Measurements from ENCODE around the gene HYLS1.

Gene HYLS1

GRCh38 chr11:125926682-125927081 lies 39.2 kb downstream of the HYLS1 start:
- Histone ChIP-seq H3K9me3 (no peaks in the 10 kb centered on the region), H3K4me3 (no peak overlapping the region), H3K27ac (no peak overlapping the region), H3K36me3 (no peaks in the 10 kb centered on the region), H3K27me3 (peaks cover 0 to 17% of the 10 kb centered on the region in 2 donors), H3K4me1 (no peaks in the 10 kb centered on the region)
- TF ChIP-seq, protein P1, sequence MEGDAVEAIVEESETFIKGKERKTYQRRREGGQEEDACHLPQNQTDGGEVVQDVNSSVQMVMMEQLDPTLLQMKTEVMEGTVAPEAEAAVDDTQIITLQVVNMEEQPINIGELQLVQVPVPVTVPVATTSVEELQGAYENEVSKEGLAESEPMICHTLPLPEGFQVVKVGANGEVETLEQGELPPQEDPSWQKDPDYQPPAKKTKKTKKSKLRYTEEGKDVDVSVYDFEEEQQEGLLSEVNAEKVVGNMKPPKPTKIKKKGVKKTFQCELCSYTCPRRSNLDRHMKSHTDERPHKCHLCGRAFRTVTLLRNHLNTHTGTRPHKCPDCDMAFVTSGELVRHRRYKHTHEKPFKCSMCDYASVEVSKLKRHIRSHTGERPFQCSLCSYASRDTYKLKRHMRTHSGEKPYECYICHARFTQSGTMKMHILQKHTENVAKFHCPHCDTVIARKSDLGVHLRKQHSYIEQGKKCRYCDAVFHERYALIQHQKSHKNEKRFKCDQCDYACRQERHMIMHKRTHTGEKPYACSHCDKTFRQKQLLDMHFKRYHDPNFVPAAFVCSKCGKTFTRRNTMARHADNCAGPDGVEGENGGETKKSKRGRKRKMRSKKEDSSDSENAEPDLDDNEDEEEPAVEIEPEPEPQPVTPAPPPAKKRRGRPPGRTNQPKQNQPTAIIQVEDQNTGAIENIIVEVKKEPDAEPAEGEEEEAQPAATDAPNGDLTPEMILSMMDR (IDR thresholded peaks at IDR 0.05): no peak
- intact Hi-C loops (cut with DNase I; ENCODE audit: low total_unique reads): no loop called here
- no peak for DNase-seq

DNA sequence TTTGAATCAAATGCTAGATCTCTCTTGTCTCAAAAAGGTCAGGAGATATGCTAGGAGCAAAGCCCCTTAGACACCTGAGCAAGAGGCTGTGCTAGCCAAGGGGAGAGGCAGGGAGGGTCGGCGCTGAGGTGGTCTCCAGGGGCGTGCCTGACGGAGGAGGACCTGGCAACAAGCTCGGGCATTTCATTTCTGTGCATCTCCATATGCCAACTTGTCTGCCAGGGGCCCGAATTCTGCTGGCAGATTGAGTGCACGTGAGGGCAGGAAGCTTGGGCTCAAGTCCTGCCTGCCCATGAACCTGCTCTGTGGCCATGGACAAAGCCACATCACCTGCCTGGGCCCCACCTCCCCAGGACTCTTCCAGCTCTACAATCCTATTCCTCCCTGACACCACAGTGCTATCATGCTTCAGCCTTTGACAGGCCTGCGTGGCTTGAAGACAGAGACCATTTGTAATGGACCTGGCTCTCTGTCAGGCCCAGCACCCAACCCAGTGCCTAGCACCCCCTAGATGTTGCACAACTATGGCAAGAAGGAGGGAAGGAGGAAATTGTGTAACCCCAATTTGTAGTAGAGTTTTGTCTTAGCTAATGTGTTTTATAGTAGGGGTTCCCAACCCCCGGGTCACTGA lies 42.1 kb downstream of the HYLS1 start:
- intact Hi-C loops (cut with DNase I; ENCODE audit: low total_unique reads): loop anchor here (5.0 kb wide), 1 partner anchor 258 kb away; no protein-coding TSS in a partner anchor
- Histone ChIP-seq H3K4me3 (no peak overlapping the region), H3K36me3 (no peaks in the 10 kb centered on the region), H3K27me3 (peaks cover 0 to 27% of the 10 kb centered on the region in 2 donors), H3K27ac (no peak overlapping the region), H3K9me3 (no peaks in the 10 kb centered on the region), H3K4me1 (no peaks in the 10 kb centered on the region)
- TF ChIP-seq, protein P1 (IDR thresholded peaks at IDR 0.05): no peak
- DNase-seq: no peak

DNA sequence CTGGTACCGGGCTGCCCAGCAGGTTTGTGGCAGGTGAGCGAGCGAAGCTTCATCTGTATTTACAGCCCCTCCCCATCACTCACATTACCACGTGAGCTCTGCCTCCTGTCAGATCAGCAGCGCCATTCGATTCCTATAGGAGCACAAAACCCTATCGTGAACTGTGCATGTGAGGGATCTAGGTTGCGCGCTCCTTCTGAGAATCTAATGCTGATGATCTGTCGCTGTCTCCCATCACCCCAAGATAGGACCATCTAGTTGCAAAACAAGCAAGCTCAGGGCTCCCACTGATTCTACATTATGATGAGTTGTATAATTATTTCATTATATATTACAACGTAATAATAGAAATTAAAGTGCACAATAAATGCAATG lies 42.6 kb downstream of the HYLS1 start:
- no peaks in the 10 kb centered on the region for H3K4me1 ChIP-seq
- intact Hi-C loops (cut with DNase I; ENCODE audit: low total_unique reads): loop anchor here (5.0 kb wide), 1 partner anchor 257 kb away; no protein-coding TSS in a partner anchor
- TF ChIP-seq, protein P1 (IDR thresholded peaks at IDR 0.05): no peak
- no peaks in the 10 kb centered on the region for H3K9me3 ChIP-seq
- no peak overlapping the region for H3K4me3 ChIP-seq
- H3K27ac ChIP-seq: no peak overlapping the region
- peaks cover 0 to 27% of the 10 kb centered on the region in 2 donors for H3K27me3 ChIP-seq
- no peaks in the 10 kb centered on the region for H3K36me3 ChIP-seq
- no peak for DNase-seq

GRCh38 chr11:125931116-125931515 lies 43.6 kb downstream of the HYLS1 start:
- Histone ChIP-seq H3K27ac (no peak overlapping the region), H3K36me3 (no peaks in the 10 kb centered on the region), H3K4me3 (no peak overlapping the region), H3K27me3 (peaks cover 0 to 27% of the 10 kb centered on the region in 2 donors), H3K9me3 (no peaks in the 10 kb centered on the region), H3K4me1 (no peaks in the 10 kb centered on the region)
- TF ChIP-seq, protein P1 (IDR thresholded peaks at IDR 0.05): no peak
- intact Hi-C loops (cut with DNase I; ENCODE audit: low total_unique reads): loop anchor here (5.0 kb wide), 1 partner anchor 256 kb away; no protein-coding TSS in a partner anchor
- peak in 1 of 2 donors; percentile 11 for DNase-seq

DNA sequence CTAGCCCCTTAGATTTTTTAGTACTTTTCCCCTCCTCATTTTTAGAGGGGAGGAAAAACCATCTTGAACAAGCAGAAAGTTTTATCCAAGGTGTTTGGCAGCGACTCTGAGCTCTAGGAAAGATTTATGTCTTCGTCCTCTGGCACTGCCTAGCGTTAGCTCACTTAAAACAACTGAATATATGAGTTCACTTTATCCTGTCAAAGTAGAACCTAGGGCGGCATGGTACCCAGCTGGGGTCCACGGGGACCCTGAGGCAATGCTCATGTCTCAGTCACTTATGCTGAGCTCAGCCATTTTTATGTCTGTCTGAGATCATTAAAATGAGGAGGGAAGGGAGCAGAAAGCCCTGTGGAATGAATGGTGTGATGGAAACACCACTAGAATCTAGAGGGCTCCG lies 44.2 kb downstream of the HYLS1 start:
- H3K4me3 ChIP-seq: no peak overlapping the region
- intact Hi-C loops (cut with DNase I; ENCODE audit: low total_unique reads): loop anchor here (5.0 kb wide), 1 partner anchor 256 kb away; no protein-coding TSS in a partner anchor
- peak in 1 of 2 donors; percentile 16 for DNase-seq
- no peaks in the 10 kb centered on the region for H3K9me3 ChIP-seq
- peaks cover 0 to 27% of the 10 kb centered on the region in 2 donors for H3K27me3 ChIP-seq
- no peaks in the 10 kb centered on the region for H3K4me1 ChIP-seq
- H3K27ac ChIP-seq: no peak overlapping the region
- TF ChIP-seq, protein P1 (IDR thresholded peaks at IDR 0.05): no peak
- no peaks in the 10 kb centered on the region for H3K36me3 ChIP-seq
